IPS-NIHi11 (cell line): ENCODE measurements around the gene ENTPD1.
"Not testable (repeated sequence)": the region's sequence is repeated elsewhere in the genome, so short reads cannot be mapped to it uniquely, and the experiment has no call there.

Experiments used
- DNase-seq: peaks from one replicate; pipeline ENCODE4 v3.0.0; 2012; ENCODE audit warnings: mixed read lengths, low spot score

The ENTPD1 gene

DNA sequence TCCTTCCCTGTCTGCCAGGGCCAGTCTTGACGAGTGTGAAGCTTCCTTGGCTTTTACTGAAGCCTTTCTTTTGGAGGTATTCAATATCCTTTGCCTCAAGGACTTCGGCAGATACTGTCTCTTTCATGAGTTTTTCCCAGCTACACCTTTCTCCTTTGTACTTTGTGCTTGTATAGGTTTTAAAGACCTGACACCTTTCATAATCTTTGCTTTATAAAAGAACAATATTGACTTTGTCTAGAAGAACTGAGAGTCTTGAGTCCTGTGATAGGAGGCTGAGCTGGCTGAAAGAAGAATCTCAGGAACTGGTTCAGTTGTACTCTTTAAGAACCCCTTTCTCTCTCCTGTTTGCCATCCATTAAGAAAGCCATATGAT is 110.5 kb downstream of the ENTPD1 start:
- DNase-seq = no peak

DNA sequence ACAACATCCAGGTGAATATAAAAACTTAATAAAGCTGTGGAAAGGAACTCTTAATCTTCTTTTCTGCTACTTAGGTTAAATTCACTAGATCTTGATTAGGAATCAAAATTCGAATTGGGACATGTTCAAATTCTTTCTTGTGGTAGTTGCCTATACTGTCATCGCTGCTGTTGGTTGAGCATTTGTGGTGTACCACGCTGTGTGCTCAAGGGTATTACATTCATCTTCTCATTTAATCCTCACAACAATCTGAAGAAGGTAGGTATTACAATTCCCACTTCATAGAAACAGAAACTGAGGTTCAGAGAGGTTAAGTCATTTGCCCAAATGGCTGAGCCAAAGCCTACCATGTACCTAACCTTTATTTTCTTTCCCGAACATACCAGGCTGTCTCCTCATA is 111.9 kb downstream of the ENTPD1 start:
- no peak for DNase-seq

DNA sequence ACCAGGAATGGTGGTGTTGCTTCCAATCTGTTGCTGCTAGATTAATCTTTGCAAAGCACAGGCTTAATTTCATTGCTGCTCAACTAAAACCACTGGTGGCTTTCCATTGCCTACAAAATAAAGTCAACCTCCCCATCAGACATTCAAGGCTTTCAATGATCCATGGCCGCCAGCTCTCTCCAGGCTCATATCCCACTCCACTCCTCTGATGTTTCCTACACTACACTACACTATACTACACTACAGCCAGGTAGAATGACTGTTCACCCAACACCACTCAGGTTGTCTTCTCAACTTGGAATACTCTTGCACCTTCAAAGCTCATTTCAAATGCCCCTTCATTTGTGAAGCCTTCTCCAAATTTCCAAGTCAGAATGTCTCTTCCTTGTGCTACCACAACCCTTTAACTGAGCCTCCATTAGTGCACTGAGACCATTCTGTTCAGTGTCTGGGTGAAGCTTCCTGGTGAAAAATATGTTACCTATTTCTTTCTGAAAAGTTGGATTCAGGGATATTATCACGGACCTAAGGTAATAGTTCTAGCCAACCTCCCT is 116.3 kb downstream of the ENTPD1 start:
- no peak for DNase-seq

DNA sequence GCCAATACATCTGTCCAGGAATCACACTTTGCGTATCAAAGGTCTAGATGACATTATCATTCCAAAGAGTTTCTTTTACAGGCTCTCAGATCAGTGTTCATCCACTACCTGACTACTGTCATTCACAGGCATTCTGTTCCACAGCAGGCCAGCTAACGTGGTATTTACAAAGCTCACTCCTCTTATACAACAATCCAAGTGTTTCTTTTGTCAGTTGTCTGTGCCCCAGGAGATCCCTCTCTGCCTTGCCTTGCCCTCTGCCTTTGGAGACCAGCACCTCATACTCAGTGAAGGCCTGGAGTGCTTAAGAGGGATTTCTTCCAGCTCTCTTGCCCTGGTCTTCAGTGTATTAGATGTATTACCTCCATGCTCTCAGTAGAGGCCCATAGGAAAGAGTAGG is 117.2 kb downstream of the ENTPD1 start:
- DNase-seq = no peak

DNA sequence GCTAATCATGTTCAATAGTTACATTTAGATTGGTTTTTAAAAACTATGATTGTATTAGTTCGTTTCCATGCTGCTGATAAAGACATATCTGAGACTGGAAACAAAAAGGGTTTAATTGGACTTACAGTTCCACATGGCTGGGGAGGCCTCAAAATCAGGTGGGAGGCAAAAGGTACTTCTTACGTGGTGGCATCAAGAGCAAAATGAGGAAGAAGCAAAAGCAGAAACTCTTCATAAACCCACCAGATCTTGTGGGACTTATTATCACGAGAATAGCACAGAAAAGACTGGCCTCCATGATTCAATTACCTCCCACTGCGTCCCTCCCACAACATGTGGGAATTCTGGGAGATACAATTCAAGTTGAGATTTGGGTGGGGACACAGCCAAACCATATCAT is 117.7 kb downstream of the ENTPD1 start:
- no peak for DNase-seq

DNA sequence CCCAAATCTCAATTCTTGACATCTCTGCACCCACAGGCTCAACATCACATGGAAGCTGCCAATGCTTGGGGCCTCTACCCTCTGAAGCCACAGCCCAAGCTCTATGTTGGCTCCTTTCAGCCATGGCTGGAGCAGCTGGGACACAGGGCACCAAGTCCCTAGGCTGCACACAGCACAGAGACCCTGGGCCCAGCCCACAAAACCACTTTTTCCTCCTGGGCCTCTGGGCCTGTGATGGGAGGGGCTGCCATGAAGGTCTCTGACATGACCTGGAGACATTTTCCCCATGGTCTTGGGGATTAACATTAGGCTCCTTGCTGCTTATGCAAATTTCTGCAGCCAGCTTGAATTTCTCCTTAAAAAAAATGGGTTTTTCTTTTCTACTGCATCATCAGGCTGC is 118.8 kb downstream of the ENTPD1 start:
- not testable (repeated sequence) for DNase-seq

DNA sequence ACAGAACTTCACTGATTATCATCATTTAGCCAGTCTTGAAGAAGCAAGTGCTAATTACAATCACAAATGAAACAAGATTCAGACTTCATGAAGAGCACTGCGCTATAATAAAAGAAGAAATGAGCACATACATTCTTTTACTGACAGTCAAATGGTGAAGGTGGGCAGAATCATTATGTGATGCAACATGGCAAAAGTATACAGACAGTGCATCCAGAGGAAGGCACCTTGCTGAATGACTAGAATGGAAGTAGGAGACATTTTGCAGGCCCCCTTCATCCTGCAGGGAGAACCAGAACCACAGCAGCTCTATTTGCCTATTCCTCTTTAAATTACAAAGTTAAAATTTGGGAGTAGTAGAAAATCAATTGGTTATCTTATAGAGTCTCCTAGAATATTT is 120.8 kb downstream of the ENTPD1 start:
- no peak for DNase-seq

DNA sequence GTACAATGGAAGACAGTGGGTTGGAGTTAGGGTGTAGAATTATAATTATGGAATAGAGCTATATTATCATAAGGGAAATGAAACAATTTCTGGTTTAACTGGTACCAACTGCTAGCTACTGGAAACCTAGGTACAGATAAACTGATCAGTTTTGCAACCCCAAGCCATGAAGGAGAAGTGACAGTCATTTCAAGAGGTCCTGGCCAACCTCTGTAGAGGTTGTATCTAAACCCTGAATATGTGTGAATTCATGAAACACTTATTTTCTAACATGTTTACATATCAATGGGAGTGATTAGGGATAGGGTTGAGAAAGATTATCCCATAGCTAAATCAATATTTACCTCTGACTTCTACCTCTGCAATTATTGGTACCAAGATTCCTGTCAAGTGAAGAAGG is 121.9 kb downstream of the ENTPD1 start:
- DNase-seq = no peak

DNA sequence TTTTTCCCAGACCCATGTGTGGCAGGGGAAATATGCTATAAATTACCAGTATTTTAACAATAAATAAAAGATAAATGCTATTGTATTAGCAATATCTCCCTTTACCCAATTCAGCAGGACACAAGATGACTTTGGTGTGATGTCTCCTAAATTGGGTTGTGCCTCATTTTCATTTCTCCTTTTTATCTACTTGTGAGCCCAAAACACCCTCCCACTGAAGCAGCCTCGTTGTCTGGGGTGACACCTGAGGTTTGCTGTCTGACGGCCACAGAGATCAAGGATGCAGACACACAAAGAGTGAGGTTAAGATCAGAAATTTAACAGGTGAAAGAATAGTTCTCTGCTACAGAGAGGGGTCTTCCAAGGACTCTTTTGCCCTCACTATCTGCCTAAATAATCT is 124.7 kb downstream of the ENTPD1 start:
- DNase-seq = no peak

DNA sequence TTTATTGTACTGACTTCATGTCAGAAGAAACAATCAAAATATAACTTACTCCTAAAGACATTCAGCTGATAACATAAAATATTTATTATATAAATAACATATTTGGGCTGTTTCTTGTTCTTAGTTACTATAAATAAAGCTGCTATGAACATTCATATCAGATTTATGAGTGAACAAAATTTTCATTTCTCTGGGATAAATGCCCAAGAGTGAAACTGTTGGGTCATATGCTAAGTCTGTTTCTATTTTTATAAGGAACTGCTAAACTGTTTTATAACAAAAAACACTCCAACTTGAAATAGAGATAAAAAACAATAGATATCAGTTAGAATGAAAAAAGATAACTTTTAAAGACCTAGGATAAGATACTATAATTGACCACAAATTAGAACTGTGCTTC is 125.4 kb downstream of the ENTPD1 start:
- DNase-seq = no peak

DNA sequence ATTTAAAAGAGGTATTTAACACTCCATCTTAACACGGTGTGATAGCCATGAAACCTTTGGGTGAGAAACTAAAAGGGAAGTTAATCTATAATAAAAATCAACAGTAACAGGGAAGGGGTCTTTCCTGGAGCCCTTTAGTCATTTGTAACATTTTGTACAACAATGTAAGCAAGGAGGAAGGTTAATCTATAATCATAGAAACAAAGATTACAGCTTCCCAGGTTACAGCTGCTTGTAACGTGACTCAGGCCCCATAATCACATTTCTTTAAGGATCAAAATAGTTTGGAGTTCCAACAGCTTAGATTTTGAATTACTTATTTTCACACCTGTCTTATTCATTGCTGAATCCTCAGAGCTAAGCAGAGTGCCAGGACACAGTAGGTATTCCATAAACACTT is 133.9 kb downstream of the ENTPD1 start:
- DNase-seq = no peak

DNA sequence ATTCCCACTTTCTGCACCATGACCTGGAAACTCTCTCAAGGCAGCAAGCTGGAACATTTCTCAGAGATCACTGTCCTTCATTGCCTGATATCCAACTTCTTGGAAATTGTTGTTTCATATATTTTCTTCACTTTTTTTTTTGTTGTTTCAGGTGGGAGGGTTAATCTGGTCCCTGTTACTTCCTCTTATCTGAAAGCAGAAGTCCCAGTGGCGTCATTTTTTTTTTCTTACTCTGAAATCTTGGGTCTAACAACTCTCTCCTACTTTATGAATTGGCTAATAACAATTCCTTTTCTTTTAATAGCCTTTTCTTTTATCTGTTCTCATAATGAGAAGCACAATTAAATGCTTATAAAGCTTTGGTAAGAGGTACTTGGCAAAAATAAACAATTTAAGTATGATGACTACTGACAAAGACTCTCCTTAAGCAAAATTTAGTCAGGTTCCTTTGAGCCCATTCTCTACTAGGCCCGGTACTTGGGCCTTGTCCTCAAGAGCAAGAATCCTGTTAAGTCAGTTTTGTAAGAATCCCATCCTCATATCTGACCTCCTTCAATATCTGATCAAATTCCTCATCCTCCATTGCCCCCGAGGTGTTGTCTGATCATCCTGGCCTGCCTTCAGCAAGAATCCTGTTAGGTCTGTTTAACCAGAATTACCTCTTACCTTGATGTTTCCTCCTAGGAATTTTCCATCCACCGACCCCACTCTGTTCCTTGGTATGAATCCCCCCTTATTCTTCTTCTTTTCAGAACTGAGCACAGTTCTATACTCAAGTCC is 140.3 kb downstream of the ENTPD1 start:
- no peak for DNase-seq

DNA sequence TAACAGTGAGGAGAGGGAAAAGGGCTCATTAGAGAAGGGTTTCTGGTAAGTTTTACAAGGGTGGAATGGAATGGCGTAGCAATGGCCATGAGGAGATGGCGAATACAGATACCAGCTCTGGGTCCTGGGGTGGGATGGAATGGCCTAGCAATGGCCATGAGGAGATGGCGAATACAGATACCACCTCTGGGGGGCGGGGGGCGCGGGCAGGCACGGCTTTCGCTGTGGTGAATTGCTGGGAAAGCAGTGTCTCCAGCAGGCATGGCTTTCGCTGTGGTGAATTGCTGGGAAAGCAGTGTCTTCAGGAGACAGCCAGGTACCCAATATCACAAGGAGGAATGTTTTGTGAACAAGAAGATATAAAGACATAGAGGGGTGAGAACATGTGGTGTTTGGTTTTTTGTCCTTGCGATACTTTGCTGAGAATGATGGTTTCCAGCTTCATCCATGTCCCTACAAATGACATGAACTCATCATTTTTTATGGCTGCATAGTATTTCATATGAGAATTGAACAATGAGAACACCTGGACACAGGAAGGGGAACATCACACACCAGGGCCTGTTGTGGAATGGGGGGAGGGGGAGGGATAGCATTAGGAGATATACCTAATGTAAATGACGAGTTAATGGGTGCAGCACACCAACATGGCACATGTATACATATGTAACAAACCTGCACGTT is 150.1 kb downstream of the ENTPD1 start:
- not testable (repeated sequence) for DNase-seq

DNA sequence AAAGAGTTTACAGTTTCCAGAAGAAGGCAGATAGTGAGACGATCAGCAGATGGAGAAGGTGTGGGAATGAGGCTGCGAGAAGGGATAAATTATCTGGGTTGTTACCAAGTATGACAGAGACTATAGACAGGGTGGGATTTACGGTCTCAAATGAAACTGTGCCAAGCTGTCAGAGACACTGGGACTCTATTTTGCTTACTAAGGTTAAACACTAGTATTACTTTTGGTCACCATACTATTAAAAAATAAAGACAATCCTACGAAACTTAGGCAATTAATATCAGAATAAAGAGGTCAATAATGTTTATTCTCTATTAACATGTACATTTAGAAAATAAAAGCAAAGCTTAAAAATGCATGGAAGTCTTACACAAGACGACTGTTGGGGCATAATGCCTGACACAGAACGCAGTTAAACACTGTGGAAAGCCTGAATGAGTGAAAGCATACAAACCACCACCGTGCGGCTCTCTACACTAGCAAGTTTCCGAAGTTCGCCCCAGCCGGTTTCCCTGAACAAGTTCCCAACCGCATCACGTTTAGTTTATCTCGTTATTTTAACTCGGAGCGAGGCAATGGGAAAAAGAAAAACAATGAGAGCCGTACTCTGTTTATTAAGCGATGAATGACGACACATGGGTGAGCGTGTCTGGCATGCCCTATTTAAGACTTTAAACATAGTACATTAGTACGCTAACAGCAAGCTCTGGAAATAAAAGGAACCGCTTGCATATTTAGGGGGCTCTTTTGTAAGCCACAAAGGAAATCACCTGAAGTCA is 150.9 kb downstream of the ENTPD1 start:
- DNase-seq = peak; percentile 34

DNA sequence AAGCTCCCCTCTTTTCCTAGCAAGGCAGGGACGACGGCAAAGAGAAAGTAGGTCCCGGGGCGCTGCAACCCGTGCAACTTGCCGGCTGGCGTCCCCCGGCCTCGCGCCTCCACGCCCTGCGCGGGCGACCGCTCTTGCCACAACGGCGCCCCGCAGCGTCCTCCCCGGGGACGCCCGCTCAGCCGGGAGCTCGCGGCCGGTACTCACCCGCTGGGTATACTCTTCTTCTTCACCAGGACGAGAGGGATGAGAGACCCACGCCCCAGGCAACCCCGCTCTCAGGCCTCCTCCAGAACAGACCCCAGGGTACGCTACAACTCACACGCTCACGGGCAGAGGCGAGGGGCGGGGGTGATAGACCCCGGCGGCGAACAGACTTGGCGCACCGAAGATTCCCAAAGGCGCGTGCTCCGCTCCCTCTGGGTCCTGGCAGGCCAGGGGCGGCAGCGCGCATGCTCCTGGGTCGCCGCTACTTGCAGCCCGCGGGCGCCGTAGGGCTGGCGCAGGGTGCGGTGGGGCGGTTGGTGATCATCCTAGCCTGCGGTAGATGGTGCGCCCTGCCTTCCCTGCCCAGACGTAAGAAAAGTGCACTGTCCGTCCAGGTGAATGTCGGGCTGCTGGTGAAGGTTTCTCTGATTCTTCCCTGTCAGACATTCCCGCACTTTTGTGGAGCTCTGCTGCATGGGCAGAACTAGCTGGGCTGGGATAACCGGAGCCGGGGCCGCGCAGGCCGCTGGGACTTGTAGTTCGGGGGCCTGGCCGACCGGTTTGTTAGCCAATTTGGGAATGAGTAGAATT is 151.7 kb downstream of the ENTPD1 start, which contains the start of gene CC2D2B:
Gene CC2D2B, plus strand, starts transcription at position 520 of the 798 bp plus-strand sequence. CDS start 3,349 bp downstream, outside the sequence.
- peak; percentile 94 for DNase-seq

DNA sequence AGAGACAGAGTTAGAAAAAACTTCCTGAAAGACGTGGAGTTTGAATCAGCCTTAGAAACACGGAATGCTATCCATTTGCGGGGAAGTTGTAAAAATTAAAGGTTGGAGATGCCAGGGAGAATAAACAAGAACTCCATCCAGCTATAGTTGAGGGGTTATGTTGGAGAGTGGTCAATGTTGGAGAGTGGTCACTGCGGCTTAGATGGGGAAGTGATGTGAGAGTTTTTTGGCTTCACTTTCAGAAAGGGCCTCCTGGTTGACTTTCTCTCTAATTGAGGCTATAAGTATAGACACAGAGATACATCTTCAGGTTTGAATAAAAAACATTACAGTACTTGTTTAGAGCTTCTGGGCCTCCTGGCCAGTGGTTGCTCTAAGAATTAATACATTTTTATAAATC is 152.5 kb downstream of the ENTPD1 start:
- no peak for DNase-seq

DNA sequence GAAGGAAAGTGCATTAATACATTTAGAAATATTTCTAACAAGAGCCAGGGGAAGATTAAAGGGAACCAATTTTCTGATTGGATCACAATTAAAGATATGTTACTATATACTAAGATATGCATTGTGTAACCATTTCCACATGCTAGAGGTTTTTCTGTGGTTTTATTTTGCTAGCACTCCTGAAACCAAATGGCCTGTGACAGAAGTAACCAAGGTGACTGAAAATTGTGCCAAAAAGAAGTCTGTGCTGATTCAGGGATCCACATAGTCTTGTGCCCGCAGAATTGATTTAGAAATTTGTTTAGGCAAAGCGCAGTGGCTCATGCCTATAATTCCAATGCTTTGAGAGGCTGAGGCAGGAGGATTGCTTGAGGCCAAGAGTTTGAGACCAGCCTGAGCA is 153.6 kb downstream of the ENTPD1 start:
- no peak for DNase-seq

DNA sequence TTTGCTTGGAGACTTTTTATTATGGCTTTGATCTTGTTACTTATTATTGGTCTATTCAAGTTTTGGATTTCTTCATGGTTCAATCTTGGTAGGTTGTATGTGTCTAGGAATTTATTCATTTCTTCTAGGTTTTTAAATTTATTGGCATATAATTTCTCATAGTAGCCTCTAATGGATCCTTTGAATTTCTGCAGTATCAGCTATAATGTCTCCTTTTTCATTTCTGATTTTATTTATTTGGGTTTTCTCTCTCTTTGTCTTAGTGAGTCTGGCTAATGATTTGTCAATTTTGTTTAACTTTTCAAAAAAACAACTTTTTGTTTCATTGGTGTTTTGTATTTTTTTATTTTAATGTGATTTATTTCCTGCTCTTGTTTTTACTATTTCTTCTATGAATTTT is 160.1 kb downstream of the ENTPD1 start:
- not testable (repeated sequence) for DNase-seq
